Measurements from ENCODE around the gene RGR.

The RGR gene

DNA sequence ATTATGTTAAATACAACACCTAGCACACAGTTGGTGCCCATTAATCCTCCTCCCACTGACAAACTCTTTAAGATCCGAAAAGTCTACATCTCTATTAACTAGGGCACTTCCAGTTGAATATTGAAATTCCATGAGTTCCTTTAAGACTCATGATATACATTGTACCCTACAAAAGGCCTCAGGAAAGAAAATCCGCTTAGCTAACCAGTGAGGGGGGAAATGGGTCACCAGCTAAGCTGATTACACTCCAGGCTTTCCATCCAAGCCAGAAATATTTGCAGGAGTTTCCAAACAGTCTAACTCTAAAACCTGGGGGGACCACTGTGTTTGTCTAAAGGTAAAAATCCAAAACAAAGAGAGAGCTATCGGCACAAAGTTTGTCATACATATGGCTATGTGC is 18.2 kb upstream of the RGR start:
- Histone ChIP-seq H3K36me3 (ENCODE audit: control insufficient read depth in 1 of 2, insufficient read depth in 2 of 2, low read depth in 1 of 2, low read length in 2 of 2) (no peaks in the 10 kb centered on the region), H3K79me1 (replicated peaks; ENCODE audit: low read length, poor library complexity, severe bottlenecking) (no peaks in the 10 kb centered on the region), H2BK120ac (ENCODE audit: low read depth, low read length) (no peak overlapping the region), H3K4ac (ENCODE audit: low read depth in 1 of 2, low read length in 2 of 2) (no peak overlapping the region), H3K9me3 (ENCODE audit: control insufficient read depth, low read length) (no peaks in the 10 kb centered on the region), H2BK15ac (ENCODE audit: low read depth, poor library complexity, severe bottlenecking) (no peak overlapping the region), H3K4me1 (ENCODE audit: control insufficient read depth, insufficient read depth, low read depth, low read length) (no peaks in the 10 kb centered on the region), H3K4me2 (ENCODE audit: low read length, poor library complexity, severe bottlenecking) (no peak overlapping the region), H3K23ac (ENCODE audit: low read length in 2 of 2) (no peak overlapping the region), H2AFZ (ENCODE audit: low read depth, low read length) (no peak overlapping the region), H2BK5ac (ENCODE audit: low read depth, low read length, poor library complexity, severe bottlenecking) (no peak overlapping the region), H3K9ac (ENCODE audit: low read length) (no peak overlapping the region), H3K27me3 (ENCODE audit: control insufficient read depth in 1 of 2, insufficient read depth in 1 of 2, low read length in 2 of 2) (peaks cover 7 to 12% of the 10 kb centered on the region in 2 experiments), H4K8ac (ENCODE audit: low read length) (no peak overlapping the region), H3K18ac (ENCODE audit: low read depth in 1 of 2, low read length in 2 of 2) (no peak overlapping the region), H2BK12ac (ENCODE audit: low read length in 2 of 2) (no peak overlapping the region), H3K27ac (ENCODE audit: low read length, poor library complexity, severe bottlenecking) (no peak overlapping the region), H3K4me3 (ENCODE audit: insufficient read depth in 1 of 2, low read depth in 1 of 2, low read length in 2 of 2) (no peak overlapping the region), H3K14ac (ENCODE audit: low read length in 2 of 2) (no peak overlapping the region), H2AK5ac (ENCODE audit: low read length, severe bottlenecking) (no peak overlapping the region), H4K91ac (ENCODE audit: low read length) (no peak overlapping the region)
- no peak for DNase-seq
- whole genome bisulfite sequencing: 61% methylated on average over 3 of the region's 3 CpGs

- DNase-seq: no peak
- no peak overlapping the region for H2AFZ ChIP-seq (ENCODE audit: low read depth, low read length)
- H2BK5ac ChIP-seq (ENCODE audit: low read depth, low read length, poor library complexity, severe bottlenecking): no peak overlapping the region
- no peak overlapping the region for H3K18ac ChIP-seq (ENCODE audit: low read depth in 1 of 2, low read length in 2 of 2)
- peaks cover 9 to 12% of the 10 kb centered on the region in 2 experiments for H3K27me3 ChIP-seq (ENCODE audit: control insufficient read depth in 1 of 2, insufficient read depth in 1 of 2, low read length in 2 of 2)
- WGBS: 73% methylated on average over 3 of the region's 4 CpGs
- no peak overlapping the region for H3K4me2 ChIP-seq (ENCODE audit: low read length, poor library complexity, severe bottlenecking)
- H2AK5ac ChIP-seq (ENCODE audit: low read length, severe bottlenecking): no peak overlapping the region
- no peak overlapping the region for H3K4me3 ChIP-seq (ENCODE audit: insufficient read depth in 1 of 2, low read depth in 1 of 2, low read length in 2 of 2)
- H3K23ac ChIP-seq (ENCODE audit: low read length in 2 of 2): no peak overlapping the region
- H2BK15ac ChIP-seq (ENCODE audit: low read depth, poor library complexity, severe bottlenecking): no peak overlapping the region
- no peaks in the 10 kb centered on the region for H3K79me1 ChIP-seq (replicated peaks; ENCODE audit: low read length, poor library complexity, severe bottlenecking)
- no peak overlapping the region for H3K27ac ChIP-seq (ENCODE audit: low read length, poor library complexity, severe bottlenecking)
- H3K4me1 ChIP-seq (ENCODE audit: control insufficient read depth, insufficient read depth, low read depth, low read length): no peaks in the 10 kb centered on the region
- H2BK12ac ChIP-seq (ENCODE audit: low read length in 2 of 2): no peak overlapping the region
- H4K91ac ChIP-seq (ENCODE audit: low read length): no peak overlapping the region
- H2BK120ac ChIP-seq (ENCODE audit: low read depth, low read length): no peak overlapping the region
- no peaks in the 10 kb centered on the region for H3K9me3 ChIP-seq (ENCODE audit: control insufficient read depth, low read length)
- H3K36me3 ChIP-seq (ENCODE audit: control insufficient read depth in 1 of 2, insufficient read depth in 2 of 2, low read depth in 1 of 2, low read length in 2 of 2): no peaks in the 10 kb centered on the region
- H3K14ac ChIP-seq (ENCODE audit: low read length in 2 of 2): no peak overlapping the region
- no peak overlapping the region for H3K4ac ChIP-seq (ENCODE audit: low read depth in 1 of 2, low read length in 2 of 2)
- H3K9ac ChIP-seq (ENCODE audit: low read length): no peak overlapping the region
- H4K8ac ChIP-seq (ENCODE audit: low read length): no peak overlapping the region
These were observed 17.0 kb upstream of the RGR start for GRCh38 chr10:84227810-84228209.

DNA sequence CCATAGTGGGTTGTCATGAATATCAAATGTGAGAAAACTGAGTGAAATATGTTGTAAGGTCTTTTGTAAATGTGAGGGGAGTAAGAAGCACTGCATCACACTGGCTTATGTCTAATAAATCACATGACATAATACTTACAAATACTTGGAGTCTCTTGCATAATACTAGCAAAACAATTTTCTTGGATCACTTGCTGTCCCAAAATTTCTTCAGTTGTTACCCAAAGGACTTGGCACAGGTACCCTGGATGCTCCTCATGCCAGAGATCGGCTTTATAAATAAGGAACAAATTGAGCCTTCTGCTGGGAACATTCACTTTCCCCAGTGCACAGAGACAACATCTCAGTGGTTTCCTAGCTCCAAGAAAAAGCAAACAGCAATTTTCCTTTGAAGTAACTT is 14.5 kb upstream of the RGR start:
- 93% methylated on average over 1 of the region's 1 CpG for WGBS
- H2AK5ac ChIP-seq (ENCODE audit: low read length, severe bottlenecking): no peak overlapping the region
- no peak overlapping the region for H2BK5ac ChIP-seq (ENCODE audit: low read depth, low read length, poor library complexity, severe bottlenecking)
- no peak overlapping the region for H2AFZ ChIP-seq (ENCODE audit: low read depth, low read length)
- no peak overlapping the region for H3K4me2 ChIP-seq (ENCODE audit: low read length, poor library complexity, severe bottlenecking)
- no peaks in the 10 kb centered on the region for H3K9me3 ChIP-seq (ENCODE audit: control insufficient read depth, low read length)
- no peak overlapping the region for H3K9ac ChIP-seq (ENCODE audit: low read length)
- H3K36me3 ChIP-seq (ENCODE audit: control insufficient read depth in 1 of 2, insufficient read depth in 2 of 2, low read depth in 1 of 2, low read length in 2 of 2): no peaks in the 10 kb centered on the region
- no peak overlapping the region for H4K91ac ChIP-seq (ENCODE audit: low read length)
- no peak overlapping the region for H3K14ac ChIP-seq (ENCODE audit: low read length in 2 of 2)
- no peaks in the 10 kb centered on the region for H3K79me1 ChIP-seq (replicated peaks; ENCODE audit: low read length, poor library complexity, severe bottlenecking)
- H2BK15ac ChIP-seq (ENCODE audit: low read depth, poor library complexity, severe bottlenecking): no peak overlapping the region
- no peak overlapping the region for H3K4ac ChIP-seq (ENCODE audit: low read depth in 1 of 2, low read length in 2 of 2)
- H3K27ac ChIP-seq (ENCODE audit: low read length, poor library complexity, severe bottlenecking): no peak overlapping the region
- peaks cover 7 to 14% of the 10 kb centered on the region in 2 experiments for H3K27me3 ChIP-seq (ENCODE audit: control insufficient read depth in 1 of 2, insufficient read depth in 1 of 2, low read length in 2 of 2)
- H2BK12ac ChIP-seq (ENCODE audit: low read length in 2 of 2): no peak overlapping the region
- H4K8ac ChIP-seq (ENCODE audit: low read length): no peak overlapping the region
- no peak for DNase-seq
- H3K4me1 ChIP-seq (ENCODE audit: control insufficient read depth, insufficient read depth, low read depth, low read length): no peaks in the 10 kb centered on the region
- H3K23ac ChIP-seq (ENCODE audit: low read length in 2 of 2): no peak overlapping the region
- H3K4me3 ChIP-seq (ENCODE audit: insufficient read depth in 1 of 2, low read depth in 1 of 2, low read length in 2 of 2): no peak overlapping the region
- no peak overlapping the region for H3K18ac ChIP-seq (ENCODE audit: low read depth in 1 of 2, low read length in 2 of 2)
- H2BK120ac ChIP-seq (ENCODE audit: low read depth, low read length): no peak overlapping the region

DNA sequence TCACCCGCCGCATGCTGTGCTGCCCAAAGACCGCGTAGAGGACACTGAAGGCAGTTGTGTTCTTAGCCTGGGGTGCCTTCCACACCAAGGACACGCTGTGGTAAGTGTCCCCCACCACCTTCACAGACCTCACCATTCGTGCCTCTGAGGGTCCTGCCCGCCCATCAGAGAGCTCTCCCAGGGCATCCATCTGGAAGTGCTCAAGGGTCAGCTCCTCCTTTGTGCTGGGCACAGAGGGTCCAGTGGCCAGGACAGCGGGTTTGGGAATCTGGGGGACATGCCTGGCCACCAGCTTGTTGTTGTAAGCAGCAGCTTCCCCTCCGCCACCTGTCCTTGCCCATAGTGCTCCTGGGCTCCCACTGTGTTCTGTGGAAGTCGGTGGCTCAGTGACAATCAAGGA is 12.5 kb upstream of the RGR start:
- Histone ChIP-seq H3K14ac (ENCODE audit: low read length in 2 of 2) (no peak overlapping the region), H3K4me2 (ENCODE audit: low read length, poor library complexity, severe bottlenecking) (no peak overlapping the region), H3K79me1 (replicated peaks; ENCODE audit: low read length, poor library complexity, severe bottlenecking) (no peaks in the 10 kb centered on the region), H3K4me1 (ENCODE audit: control insufficient read depth, insufficient read depth, low read depth, low read length) (no peaks in the 10 kb centered on the region), H2BK5ac (ENCODE audit: low read depth, low read length, poor library complexity, severe bottlenecking) (no peak overlapping the region), H3K36me3 (ENCODE audit: control insufficient read depth in 1 of 2, insufficient read depth in 2 of 2, low read depth in 1 of 2, low read length in 2 of 2) (no peaks in the 10 kb centered on the region), H2BK12ac (ENCODE audit: low read length in 2 of 2) (no peak overlapping the region), H3K9me3 (ENCODE audit: control insufficient read depth, low read length) (no peaks in the 10 kb centered on the region), H3K9ac (ENCODE audit: low read length) (no peak overlapping the region), H3K27me3 (ENCODE audit: control insufficient read depth in 1 of 2, insufficient read depth in 1 of 2, low read length in 2 of 2) (peaks cover 7 to 10% of the 10 kb centered on the region in 2 experiments), H4K91ac (ENCODE audit: low read length) (no peak overlapping the region), H3K23ac (ENCODE audit: low read length in 2 of 2) (no peak overlapping the region), H3K27ac (ENCODE audit: low read length, poor library complexity, severe bottlenecking) (no peak overlapping the region), H3K4me3 (ENCODE audit: insufficient read depth in 1 of 2, low read depth in 1 of 2, low read length in 2 of 2) (no peak overlapping the region), H2AFZ (ENCODE audit: low read depth, low read length) (no peak overlapping the region), H2BK15ac (ENCODE audit: low read depth, poor library complexity, severe bottlenecking) (no peak overlapping the region), H2BK120ac (ENCODE audit: low read depth, low read length) (no peak overlapping the region), H3K18ac (ENCODE audit: low read depth in 1 of 2, low read length in 2 of 2) (no peak overlapping the region), H4K8ac (ENCODE audit: low read length) (no peak overlapping the region), H2AK5ac (ENCODE audit: low read length, severe bottlenecking) (no peak overlapping the region), H3K4ac (ENCODE audit: low read depth in 1 of 2, low read length in 2 of 2) (no peak overlapping the region)
- no peak for DNase-seq
- WGBS: 85% methylated on average over 10 of the region's 10 CpGs
